Activated T-cell treated with anti-CD3 and anti-CD28 coated beads, Interleukin-2, amount 50 U/mL, for 24 hours (primary cell): Measurements from ENCODE around the gene PDGFA.

ENCODE experiments used
- DNase-seq: peaks from one replicate; pipeline ENCODE4 v3.0.0-alpha.2; 2020
- H3K27ac Mint-ChIP-seq: 2 replicates; pipeline ENCODE4 v1.8.0; 2020; ENCODE audit warnings: mild to moderate bottlenecking, mixed read lengths
- H3K27me3 Mint-ChIP-seq: 2 replicates; pipeline ENCODE4 v1.8.0; 2020; ENCODE audit warnings: mixed read lengths
- H3K36me3 Mint-ChIP-seq: 2 replicates; pipeline ENCODE4 v1.8.0; 2020; ENCODE audit warnings: low read depth, mixed read lengths
- H3K4me1 Mint-ChIP-seq: 2 replicates; pipeline ENCODE4 v1.8.0; 2020; ENCODE audit warnings: low read depth, mixed read lengths
- H3K4me3 Mint-ChIP-seq: 2 replicates; pipeline ENCODE4 v1.8.0; 2020; ENCODE audit warnings: mild to moderate bottlenecking, moderate library complexity, mixed read lengths
- H3K9me3 Mint-ChIP-seq: 2 replicates; pipeline ENCODE4 v1.8.0; 2020; ENCODE audit warnings: mixed read lengths

Gene PDGFA

GRCh38 chr7:534075-534474, 14.4 kb upstream of the PDGFA start:
- H3K9me3 Mint-ChIP-seq = no peaks in the 10 kb centered on the region
- peaks cover 7% of the 10 kb centered on the region for H3K4me1 Mint-ChIP-seq
- H3K27me3 Mint-ChIP-seq = peaks cover 3% of the 10 kb centered on the region
- H3K36me3 Mint-ChIP-seq = no peaks in the 10 kb centered on the region
- no peak overlapping the region for H3K27ac Mint-ChIP-seq
- no peak overlapping the region for H3K4me3 Mint-ChIP-seq
- no peak for DNase-seq

- H3K27ac Mint-ChIP-seq = no peak overlapping the region
These were observed 13.6 kb upstream of the PDGFA start for GRCh38 chr7:533266-533665.

GRCh38 chr7:532379-533143, 12.9 kb upstream of the PDGFA start:
- no peaks in the 10 kb centered on the region for H3K9me3 Mint-ChIP-seq
- peaks cover 3% of the 10 kb centered on the region for H3K27me3 Mint-ChIP-seq

More at GRCh38 chr7:533266-533665, 13.6 kb upstream of the PDGFA start:
- no peaks in the 10 kb centered on the region for H3K36me3 Mint-ChIP-seq
- H3K4me3 Mint-ChIP-seq = no peak overlapping the region
- no peak for DNase-seq
- peaks cover 7% of the 10 kb centered on the region for H3K4me1 Mint-ChIP-seq
- H3K9me3 Mint-ChIP-seq = no peaks in the 10 kb centered on the region
- H3K27me3 Mint-ChIP-seq = peaks cover 3% of the 10 kb centered on the region

GRCh38 chr7:531777-532176, 12.1 kb upstream of the PDGFA start:
- Mint-ChIP-seq H3K27me3 (peaks cover 3% of the 10 kb centered on the region), H3K36me3 (no peaks in the 10 kb centered on the region), H3K9me3 (no peaks in the 10 kb centered on the region), H3K4me1 (peaks cover 7% of the 10 kb centered on the region), H3K4me3 (no peak overlapping the region), H3K27ac (no peak overlapping the region)
- DNase-seq = no peak

More at GRCh38 chr7:532379-533143, 12.9 kb upstream of the PDGFA start:
- Mint-ChIP-seq H3K27ac (no peak overlapping the region), H3K36me3 (no peaks in the 10 kb centered on the region), H3K4me3 (no peak overlapping the region), H3K4me1 (peaks cover 7% of the 10 kb centered on the region)
- DNase-seq = no peak

GRCh38 chr7:528451-528850, 8.8 kb upstream of the PDGFA start:
- H3K36me3 Mint-ChIP-seq = no peaks in the 10 kb centered on the region
- no peak overlapping the region for H3K27ac Mint-ChIP-seq
- H3K9me3 Mint-ChIP-seq = no peaks in the 10 kb centered on the region
- no peak overlapping the region for H3K4me3 Mint-ChIP-seq
- DNase-seq = no peak
- H3K4me1 Mint-ChIP-seq = peaks cover 7% of the 10 kb centered on the region
- peaks cover 25% of the 10 kb centered on the region for H3K27me3 Mint-ChIP-seq

- Mint-ChIP-seq H3K36me3 (no peaks in the 10 kb centered on the region), H3K9me3 (no peaks in the 10 kb centered on the region), H3K4me1 (peaks cover 7% of the 10 kb centered on the region), H3K27ac (no peak overlapping the region), H3K27me3 (peaks cover 31% of the 10 kb centered on the region), H3K4me3 (no peak overlapping the region)
- no peak for DNase-seq
These were observed 8.1 kb upstream of the PDGFA start for GRCh38 chr7:527723-528122.

- peaks cover 3% of the 10 kb centered on the region for H3K4me1 Mint-ChIP-seq
- H3K4me3 Mint-ChIP-seq = no peak overlapping the region
- no peaks in the 10 kb centered on the region for H3K9me3 Mint-ChIP-seq
- peaks cover 37% of the 10 kb centered on the region for H3K27me3 Mint-ChIP-seq
- no peak for DNase-seq
- no peaks in the 10 kb centered on the region for H3K36me3 Mint-ChIP-seq
- no peak overlapping the region for H3K27ac Mint-ChIP-seq
These were observed 6.9 kb upstream of the PDGFA start for GRCh38 chr7:526460-527034.

- H3K36me3 Mint-ChIP-seq = no peaks in the 10 kb centered on the region
- DNase-seq = no peak
- H3K9me3 Mint-ChIP-seq = no peaks in the 10 kb centered on the region
- H3K4me1 Mint-ChIP-seq = peaks cover 6% of the 10 kb centered on the region
- H3K27me3 Mint-ChIP-seq = peaks cover 46% of the 10 kb centered on the region
- H3K27ac Mint-ChIP-seq = no peak overlapping the region
- no peak overlapping the region for H3K4me3 Mint-ChIP-seq
These were observed 6.1 kb upstream of the PDGFA start for GRCh38 chr7:525740-526139.

- Mint-ChIP-seq H3K36me3 (no peaks in the 10 kb centered on the region), H3K27ac (no peak overlapping the region), H3K27me3 (peaks cover 46% of the 10 kb centered on the region), H3K4me3 (no peak overlapping the region), H3K4me1 (peaks cover 7% of the 10 kb centered on the region), H3K9me3 (no peaks in the 10 kb centered on the region)
- DNase-seq = no peak
These were observed 5.2 kb upstream of the PDGFA start for GRCh38 chr7:524800-525199.

- peaks cover 47% of the 10 kb centered on the region for H3K27me3 Mint-ChIP-seq
- H3K9me3 Mint-ChIP-seq = no peaks in the 10 kb centered on the region
- H3K27ac Mint-ChIP-seq = no peak overlapping the region
- H3K4me3 Mint-ChIP-seq = no peak overlapping the region
- DNase-seq = no peak
- peaks cover 7% of the 10 kb centered on the region for H3K4me1 Mint-ChIP-seq
- no peaks in the 10 kb centered on the region for H3K36me3 Mint-ChIP-seq
These were observed 4.0 kb upstream of the PDGFA start for GRCh38 chr7:523347-524336.

GRCh38 chr7:522951-523314, 3.3 kb upstream of the PDGFA start:
- H3K27ac Mint-ChIP-seq = no peak overlapping the region
- no peak for DNase-seq
- H3K4me1 Mint-ChIP-seq = peaks cover 10% of the 10 kb centered on the region
- H3K36me3 Mint-ChIP-seq = no peaks in the 10 kb centered on the region
- H3K27me3 Mint-ChIP-seq = peaks cover 50% of the 10 kb centered on the region
- H3K9me3 Mint-ChIP-seq = no peaks in the 10 kb centered on the region
- H3K4me3 Mint-ChIP-seq = no peak overlapping the region

GRCh38 chr7:522071-522950, 2.7 kb upstream of the PDGFA start:
- Mint-ChIP-seq H3K9me3 (no peaks in the 10 kb centered on the region), H3K4me1 (peaks cover 14% of the 10 kb centered on the region), H3K27ac (no peak overlapping the region), H3K4me3 (peak overlapping the region; percentile 6), H3K27me3 (peaks cover 54% of the 10 kb centered on the region), H3K36me3 (no peaks in the 10 kb centered on the region)
- DNase-seq = peak; percentile 50

GRCh38 chr7:521221-522070, 1.8 kb upstream of the PDGFA start:
- no peaks in the 10 kb centered on the region for H3K9me3 Mint-ChIP-seq
- no peak overlapping the region for H3K27ac Mint-ChIP-seq
- H3K4me1 Mint-ChIP-seq = peaks cover 14% of the 10 kb centered on the region
- peak; percentile 46 for DNase-seq
- no peak overlapping the region for H3K4me3 Mint-ChIP-seq
- H3K27me3 Mint-ChIP-seq = peaks cover 54% of the 10 kb centered on the region
- no peaks in the 10 kb centered on the region for H3K36me3 Mint-ChIP-seq
